Endothelial cell of umbilical vein (primary cell): ENCODE measurements around the gene DNAH6. TPM values are rescaled to one million over a fixed set of nuclear protein-coding genes. Genes with fewer than 3 reads are reported as not detected.

Source experiments
- BruUV-seq: library from RNA; stranded (reverse); fragments of 400-500 nt; replicated peaks from 2 replicates; lab custom pipeline; 2021; lab: Mats Ljungman, UMichigan
- CTCF ChIA-PET: fragments of 300-600, 350-600 bp; sonication (Branson Sonifier 250); formaldehyde crosslinking; loops from one replicate; lab custom pipeline; 2021; ENCODE audit warnings: antibody characterized with exemption, inconsistent platforms; lab: Charles Lee
- POLR2A ChIA-PET: fragments of 300-600, 350-600 bp; sonication (Branson Sonifier 250); formaldehyde crosslinking; loops from one replicate; lab custom pipeline; 2021; ENCODE audit warnings: antibody characterized with exemption, inconsistent platforms; lab: Charles Lee
- DNase-seq: peaks from one replicate; pipeline ENCODE4 v3.0.0-alpha.2; 2011; ENCODE audit warnings: low read depth, low spot score
- FAIRE-seq: peaks from 2 replicates; lab custom pipeline; 2011; peaks lifted over from hg19 to GRCh38; lab: Jason Lieb, UNC
- H2AFZ ChIP-seq: 2 replicates; pipeline ENCODE4 v1.6.0; 2012; ENCODE audit warnings: low read depth, low read length, control low read depth, inconsistent platforms
- H3K27ac ChIP-seq: 2 replicates; pipeline ENCODE4 v1.5.1; 2011; ENCODE audit warnings: low read depth, mild to moderate bottlenecking, control low read depth, low read length, moderate library complexity; ENCODE audit not compliant: insufficient read depth
- H3K27me3 ChIP-seq, 2 experiments: 2 replicates each; pipeline versions ENCODE4 v1.6.0 to v1.6.1; 2011; ENCODE audit warnings: low read length in 2 of 2, mixed read lengths in 1 of 2; ENCODE audit not compliant: control insufficient read depth in 2 of 2, insufficient read depth in 2 of 2
- H3K36me3 ChIP-seq, 2 experiments: 2 replicates in 1 of 2; 3 replicates in 1 of 2; pipeline ENCODE4 v1.5.1; 2011; ENCODE audit warnings: low read length in 2 of 2, mild to moderate bottlenecking in 1 of 2, moderate library complexity in 1 of 2; ENCODE audit not compliant: control insufficient read depth in 2 of 2, insufficient read depth in 2 of 2; ENCODE audit errors: extremely low read depth in 1 of 2
- H3K4me1 ChIP-seq: 3 replicates; pipeline ENCODE4 v1.5.1; 2011; ENCODE audit warnings: mild to moderate bottlenecking, low read length; ENCODE audit not compliant: control insufficient read depth, insufficient read depth; ENCODE audit errors: extremely low read depth
- H3K4me2 ChIP-seq: 2 replicates; pipeline ENCODE4 v1.6.1; 2011; ENCODE audit warnings: low read length, control low read depth, mixed read lengths; ENCODE audit not compliant: insufficient read depth
- H3K4me3 ChIP-seq, 3 experiments: fragments of 200-600 bp in 1 of 3; sonication (generic), shearing (Covaris generic) in 1 of 3; replicated peaks in 1 of 3; 2 replicates each; pipeline ENCODE4 v1.5.1; 2011 to 2016; ENCODE audit warnings: control low read depth in 3 of 3, low read length in 3 of 3, mild to moderate bottlenecking in 2 of 3, inconsistent platforms in 1 of 3, low read depth in 1 of 3, moderate library complexity in 1 of 3; ENCODE audit not compliant: insufficient read depth in 1 of 3
- H3K79me2 ChIP-seq: 2 replicates; pipeline ENCODE4 v1.6.0; 2012; ENCODE audit warnings: low read length, inconsistent platforms; ENCODE audit not compliant: control insufficient read depth, insufficient read depth
- H3K9ac ChIP-seq: replicated peaks from 2 replicates; pipeline ENCODE3; 2011; ENCODE audit warnings: low read length, control low read depth; ENCODE audit not compliant: insufficient read depth; ENCODE audit errors: extremely low read depth
- H3K9me1 ChIP-seq: replicated peaks from 3 replicates; pipeline ENCODE4 v1.6.0; 2011; ENCODE audit warnings: mild to moderate bottlenecking, low read length; ENCODE audit not compliant: control insufficient read depth, insufficient read depth; ENCODE audit errors: extremely low read depth
- H3K9me3 ChIP-seq: replicated peaks from 2 replicates; pipeline ENCODE4 v1.5.1; 2012; ENCODE audit warnings: low read length, inconsistent platforms; ENCODE audit not compliant: control insufficient read depth, insufficient read depth
- H4K20me1 ChIP-seq: replicated peaks from 2 replicates; pipeline ENCODE3; 2011; ENCODE audit warnings: mild to moderate bottlenecking, low read length; ENCODE audit not compliant: control insufficient read depth, insufficient read depth; ENCODE audit errors: extremely low read depth
- CTCF ChIP-seq, 2 donors: IDR thresholded peaks; 1 replicate in 1 of 2; 2 replicates in 1 of 2; pipeline ENCODE4 v1.5.1; 2011; ENCODE audit warnings: low read length in 2 of 2, mild to moderate bottlenecking in 2 of 2, moderate library complexity in 2 of 2, control low read depth in 1 of 2, inconsistent platforms in 1 of 2, low read depth in 1 of 2; ENCODE audit not compliant: insufficient read depth in 1 of 2; ENCODE audit errors: extremely low read depth in 1 of 2
- EZH2 ChIP-seq: IDR thresholded peaks from 2 replicates; pipeline ENCODE4 v1.6.1; 2012; ENCODE audit warnings: borderline replicate concordance, low read depth, mild to moderate bottlenecking, moderate library complexity, low read length, inconsistent platforms; ENCODE audit not compliant: severe bottlenecking
- FOS ChIP-seq: IDR thresholded peaks from 2 replicates; pipeline ENCODE4 v1.6.1; 2011; ENCODE audit warnings: mild to moderate bottlenecking, low read length, moderate library complexity, borderline replicate concordance; ENCODE audit not compliant: insufficient read depth
- GATA2 ChIP-seq: IDR thresholded peaks from 2 replicates; pipeline ENCODE4 v1.7.0; 2011; ENCODE audit warnings: low read depth, mild to moderate bottlenecking, moderate library complexity, mixed read lengths, low read length; ENCODE audit not compliant: insufficient read length, insufficient read depth
- JUN ChIP-seq: IDR thresholded peaks from 2 replicates; pipeline ENCODE4 v1.6.1; 2011; ENCODE audit warnings: borderline replicate concordance, low read depth; ENCODE audit not compliant: insufficient read length, insufficient read depth
- MAX ChIP-seq: IDR thresholded peaks from 2 replicates; pipeline ENCODE4 v1.6.1; 2011; ENCODE audit not compliant: insufficient read depth, insufficient read length
- MYC ChIP-seq: IDR thresholded peaks from one replicate; pipeline ENCODE4 v1.6.1; 2011; ENCODE audit warnings: mild to moderate bottlenecking, low read depth, low read length
- POLR2A ChIP-seq: IDR thresholded peaks from 2 replicates; pipeline ENCODE4 v1.6.1; 2012; ENCODE audit warnings: low read depth, mild to moderate bottlenecking, control low read depth, low read length
- POLR2AphosphoS5 ChIP-seq: IDR thresholded peaks from 2 replicates; pipeline ENCODE4 v1.6.1; 2012; ENCODE audit warnings: low read depth, mild to moderate bottlenecking, control low read depth, low read length, moderate library complexity; ENCODE audit not compliant: insufficient read depth
- dilution Hi-C: fragments of 300-500 bp; cut with MboI; formaldehyde crosslinking; loops from one replicate; pipeline ENCODE4 v1.15.0; 2019; ENCODE audit warnings: low sequenced_read_pairs; ENCODE audit not compliant: extremely low pct_ligation_motif_present
- intact Hi-C: fragments of 100-400 bp; cut with micrococcal nuclease; formaldehyde crosslinking; loops from one replicate; pipeline ENCODE4 v1.10.0; 2022
- polyA plus RNA-seq, 4 experiments: library from polyadenylated mRNA; depleted of rRNA in 3 of 4; stranded (reverse) in 3 of 4; unstranded in 1 of 4; fragments of >200 nt; gene quantifications; 2 replicates each; pipeline versions ENCODE4 v1.2.1 to v1.2.3, GENCODE V29; 2011 to 2012; ENCODE audit warnings: missing spikeins in 1 of 4
- total RNA-seq: library from RNA; stranded (reverse); gene quantifications from 2 replicates; pipeline ENCODE4 v1.2.3, GENCODE V29; 2021

DNAH6 gene
- total and polyA plus RNA-seq, 2 donors (not counting 3 experiments of a cell fraction or from before 2014, with no cell fraction given): 0.24 TPM; not detected in 1

DNA sequence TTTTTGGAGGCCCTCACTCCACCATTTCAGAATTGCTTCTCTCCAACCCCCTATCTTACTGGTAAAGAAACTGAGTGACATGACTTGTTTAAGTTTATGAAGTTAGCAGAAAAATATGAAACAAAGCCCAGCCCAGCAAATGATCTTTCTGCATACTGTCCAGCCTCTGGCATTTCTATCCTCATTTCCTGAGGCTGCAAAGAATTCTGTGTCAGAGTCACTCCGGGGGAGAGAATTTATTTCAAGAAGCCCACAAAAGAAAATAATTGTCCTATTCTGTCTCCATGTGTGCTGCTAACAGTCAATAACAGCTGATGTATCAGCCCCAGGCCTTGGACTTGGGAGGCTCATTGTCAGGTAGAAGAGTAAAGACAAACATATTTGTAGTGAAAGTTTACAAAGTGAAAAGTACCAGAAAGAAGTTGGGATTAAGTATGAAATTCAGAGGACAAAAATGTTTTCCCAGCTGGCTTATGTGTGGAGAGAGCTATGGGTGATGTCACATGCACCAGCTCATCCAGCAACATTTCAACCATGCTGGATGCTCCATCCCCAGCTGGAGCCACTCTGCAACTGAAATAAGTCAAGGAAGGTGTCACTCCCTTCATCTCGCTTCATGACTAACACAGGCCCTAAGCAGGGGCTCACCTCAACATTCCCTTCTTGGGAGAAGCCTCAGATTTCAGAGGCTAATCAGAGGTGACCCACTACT is 322.3 kb downstream of the DNAH6 start:
- no peak for TF ChIP-seq EZH2
- Histone ChIP-seq H2AFZ (no peak overlapping the region), H3K9me1 (no peaks in the 10 kb centered on the region), H4K20me1 (no peaks in the 10 kb centered on the region), H3K36me3 (no peaks in the 10 kb centered on the region), H3K27ac (no peak overlapping the region), H3K27me3 (no peaks in the 10 kb centered on the region), H3K4me3 (no peak overlapping the region), H3K4me1 (no peaks in the 10 kb centered on the region), H3K79me2 (no peaks in the 10 kb centered on the region), H3K4me2 (no peak overlapping the region), H3K9me3 (no peaks in the 10 kb centered on the region), H3K9ac (no peak overlapping the region)
- no TSS peak for BruUV-seq
- DNase-seq: no peak
- dilution Hi-C loops (no loop called here), intact Hi-C loops (no loop called here)
- no peak for FAIRE-seq
- ChIA-PET POLR2A (no interaction called here), CTCF (no interaction called here)

- H3K4me2 ChIP-seq: no peak overlapping the region
- no peaks in the 10 kb centered on the region for H3K9me3 ChIP-seq
- no peak for TF ChIP-seq MAX
- no peak for TF ChIP-seq EZH2
- no peak for TF ChIP-seq FOS
- TF ChIP-seq POLR2A: no peak
- no peak for TF ChIP-seq JUN
- no peak for TF ChIP-seq POLR2AphosphoS5
- no peak for TF ChIP-seq GATA2
- no peak for TF ChIP-seq MYC
- TF ChIP-seq CTCF (IDR thresholded peaks at IDR 0.05; ENCODE audit: extremely low read depth in 1 of 2, insufficient read depth in 1 of 2, low read depth in 1 of 2, low read length in 2 of 2): no peak
- dilution Hi-C loops: no loop called here
- H3K4me3 ChIP-seq: no peak overlapping the region
- H3K27me3 ChIP-seq: no peaks in the 10 kb centered on the region
- ChIA-PET POLR2A (no interaction called here), CTCF (no interaction called here)
- H3K36me3 ChIP-seq: no peaks in the 10 kb centered on the region
- no peak overlapping the region for H2AFZ ChIP-seq
- no peak for DNase-seq
- BruUV-seq: no TSS peak
- no peak overlapping the region for H3K27ac ChIP-seq
- H3K79me2 ChIP-seq: no peaks in the 10 kb centered on the region
- no peak for FAIRE-seq
- intact Hi-C loops: no loop called here
- H4K20me1 ChIP-seq: no peaks in the 10 kb centered on the region
- no peaks in the 10 kb centered on the region for H3K9me1 ChIP-seq
- H3K4me1 ChIP-seq: no peaks in the 10 kb centered on the region
- no peak overlapping the region for H3K9ac ChIP-seq
These were observed 323.6 kb downstream of the DNAH6 start for GRCh38 chr2:84839851-84840250.
